ENCODE results near the gene UROD.

UROD gene

GRCh38 chr1:45005761-45006160, 6.3 kb upstream of the UROD start:
- no peaks in the 10 kb centered on the region for H4K20me1 ChIP-seq (ENCODE audit: insufficient read depth, low read length)
- H3K9ac ChIP-seq (ENCODE audit: low read length), result no peak overlapping the region
- H3K27ac ChIP-seq (ENCODE audit: low read length), result no peak overlapping the region
- no peak overlapping the region for H3K4me2 ChIP-seq (ENCODE audit: low read depth, low read length)
- no peak overlapping the region for H3K4me3 ChIP-seq (ENCODE audit: low read length)
- H3K79me2 ChIP-seq (ENCODE audit: low read length), result peaks cover 13% of the 10 kb centered on the region; the same call in 1 of the 2 replicates
- H3K9me2 ChIP-seq (replicated peaks; ENCODE audit: insufficient read depth, low read length), result no peaks in the 10 kb centered on the region
- no peaks in the 10 kb centered on the region for H3K9me3 ChIP-seq (replicated peaks; ENCODE audit: insufficient read depth, low read length)
- TF ChIP-seq EZH2 (optimal IDR thresholded peaks at IDR 0.05; ENCODE audit: low read depth, low read length) (no peak), EZH2phosphoT487 (IDR thresholded peaks at IDR 0.05; ENCODE audit: low read length) (no peak), CTCF (IDR thresholded peaks at IDR 0.05; ENCODE audit: low read length) (no peak)
- peaks cover 5% of the 10 kb centered on the region; the same call in 1 of the 2 replicates for H3F3A ChIP-seq (ENCODE audit: insufficient read depth, low read length)
- no peaks in the 10 kb centered on the region for H3K27me3 ChIP-seq (replicated peaks; ENCODE audit: insufficient read depth, low read length)
- peaks cover 3% of the 10 kb centered on the region for H3K4me1 ChIP-seq (ENCODE audit: low read length)
- no peak overlapping the region for H2AFZ ChIP-seq (ENCODE audit: low read length)
- no peak for DNase-seq
- no peaks in the 10 kb centered on the region for H3K36me3 ChIP-seq (replicated peaks; ENCODE audit: insufficient read depth, low read length)

DNA sequence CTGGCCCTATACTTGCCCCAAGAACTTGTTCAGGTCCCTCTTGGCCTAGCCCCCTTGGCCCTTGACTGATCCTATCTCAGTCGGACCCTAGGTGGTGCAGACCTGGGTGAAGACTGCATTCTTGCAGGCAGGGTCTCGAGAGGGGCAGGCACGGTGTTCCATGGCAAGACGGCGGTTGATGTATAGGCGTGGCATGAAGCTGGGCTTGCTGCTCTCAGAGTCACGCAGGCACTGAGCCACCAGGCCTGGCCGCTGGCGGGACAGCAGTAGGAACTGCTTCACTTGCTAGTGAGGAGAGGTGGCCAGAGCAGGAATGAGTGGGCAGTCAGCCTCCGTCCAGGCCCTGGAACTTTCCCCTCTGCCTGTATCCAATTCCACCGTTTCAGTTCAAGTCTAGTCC, 4.7 kb upstream of the UROD start:
- Histone ChIP-seq H3K4me3 (ENCODE audit: low read length) (no peak overlapping the region), H2AFZ (ENCODE audit: low read length) (no peak overlapping the region), H3K27ac (ENCODE audit: low read length) (no peak overlapping the region), H3K4me2 (ENCODE audit: low read depth, low read length) (no peak overlapping the region), H3F3A (ENCODE audit: insufficient read depth, low read length) (peaks cover 10% of the 10 kb centered on the region; the same call in 1 of the 2 replicates), H3K9me2 (replicated peaks; ENCODE audit: insufficient read depth, low read length) (no peaks in the 10 kb centered on the region), H4K20me1 (ENCODE audit: insufficient read depth, low read length) (no peaks in the 10 kb centered on the region), H3K36me3 (replicated peaks; ENCODE audit: insufficient read depth, low read length) (no peaks in the 10 kb centered on the region), H3K4me1 (ENCODE audit: low read length) (peaks cover 6% of the 10 kb centered on the region), H3K27me3 (replicated peaks; ENCODE audit: insufficient read depth, low read length) (no peaks in the 10 kb centered on the region), H3K9me3 (replicated peaks; ENCODE audit: insufficient read depth, low read length) (no peaks in the 10 kb centered on the region), H3K9ac (ENCODE audit: low read length) (no peak overlapping the region), H3K79me2 (ENCODE audit: low read length) (peaks cover 18% of the 10 kb centered on the region)
- TF ChIP-seq EZH2phosphoT487 (IDR thresholded peaks at IDR 0.05; ENCODE audit: low read length) (no peak), CTCF (IDR thresholded peaks at IDR 0.05; ENCODE audit: low read length) (no peak), EZH2 (optimal IDR thresholded peaks at IDR 0.05; ENCODE audit: low read depth, low read length) (no peak)
- DNase-seq, result no peak

- no peak for DNase-seq
- H3K36me3 ChIP-seq (replicated peaks; ENCODE audit: insufficient read depth, low read length), result no peaks in the 10 kb centered on the region
Observed at GRCh38 chr1:45008076-45008475, 4.0 kb upstream of the UROD start.

More at GRCh38 chr1:45008076-45008475, 4.0 kb upstream of the UROD start:
- Histone ChIP-seq H3K4me1 (ENCODE audit: low read length) (peaks cover 7% of the 10 kb centered on the region), H3K9me2 (replicated peaks; ENCODE audit: insufficient read depth, low read length) (no peaks in the 10 kb centered on the region), H3K4me3 (ENCODE audit: low read length) (no peak overlapping the region), H4K20me1 (ENCODE audit: insufficient read depth, low read length) (no peaks in the 10 kb centered on the region), H3K27me3 (replicated peaks; ENCODE audit: insufficient read depth, low read length) (no peaks in the 10 kb centered on the region), H2AFZ (ENCODE audit: low read length) (no peak overlapping the region), H3K9ac (ENCODE audit: low read length) (no peak overlapping the region), H3K27ac (ENCODE audit: low read length) (no peak overlapping the region), H3K79me2 (ENCODE audit: low read length) (peaks cover 25% of the 10 kb centered on the region), H3K9me3 (replicated peaks; ENCODE audit: insufficient read depth, low read length) (no peaks in the 10 kb centered on the region), H3F3A (ENCODE audit: insufficient read depth, low read length) (peaks cover 10% of the 10 kb centered on the region; the same call in 1 of the 2 replicates), H3K4me2 (ENCODE audit: low read depth, low read length) (no peak overlapping the region)
- TF ChIP-seq CTCF (IDR thresholded peaks at IDR 0.05; ENCODE audit: low read length) (no peak), EZH2 (optimal IDR thresholded peaks at IDR 0.05; ENCODE audit: low read depth, low read length) (no peak), EZH2phosphoT487 (IDR thresholded peaks at IDR 0.05; ENCODE audit: low read length) (no peak)

Data from MM.1S (cell line).